Gastrocnemius medialis (tissue), 4 donors: ENCODE measurements around the gene NPRL2. TPM values are rescaled to one million over a fixed set of nuclear protein-coding genes. Genes with fewer than 3 reads are reported as not detected.

ENCODE experiments used
- ATAC-seq, 2 donors: fragments of 150-250 bp; one replicate each; pipeline ENCODE4 v1.9.1; 2016
- DNase-seq, 2 donors: peaks; one replicate each; pipeline ENCODE4 v3.0.0-alpha.2; 2019
- H3K27ac ChIP-seq, 4 donors: fragments of 200-600 bp; sonication (generic); 1 replicate in 1 of 4; 2 replicates in 3 of 4; pipeline ENCODE4 v1.5.1; 2016 to 2018; ENCODE audit warnings: mild to moderate bottlenecking in 2 of 4, moderate library complexity in 1 of 4
- H3K27me3 ChIP-seq, 3 donors: fragments of 200-600 bp; sonication (generic) in 2 of 3; 1 replicate in 1 of 3; 2 replicates in 2 of 3; pipeline versions ENCODE4 v1.5.1 to v1.6.0; 2016 to 2019; ENCODE audit warnings: mild to moderate bottlenecking in 1 of 3, moderate library complexity in 1 of 3
- H3K36me3 ChIP-seq, 2 donors: fragments of 200-600 bp; sonication (generic) in 1 of 2; one replicate each; pipeline ENCODE4 v1.5.1; 2017 to 2018
- H3K4me1 ChIP-seq, 2 donors: fragments of 200-600 bp; sonication (generic) in 1 of 2; one replicate each; pipeline ENCODE4 v1.5.1; 2016 to 2017; ENCODE audit warnings: mild to moderate bottlenecking in 2 of 2
- H3K4me3 ChIP-seq, 4 donors: fragments of 200-600 bp; sonication (generic) in 3 of 4; 1 replicate in 1 of 4; 2 replicates in 3 of 4; pipeline ENCODE4 v1.5.1; 2016 to 2019; ENCODE audit warnings: mild to moderate bottlenecking in 2 of 4
- H3K9me3 ChIP-seq, 3 donors: fragments of 200-600 bp; sonication (generic) in 2 of 3; 1 replicate in 1 of 3; 2 replicates in 2 of 3; pipeline ENCODE4 v1.5.1; 2016 to 2019
- POLR2A ChIP-seq, 2 donors: fragments of 450-650 bp; IDR thresholded peaks; one replicate each; pipeline ENCODE4 v1.6.1; 2017; ENCODE audit warnings: antibody characterized with exemption in 2 of 2, mild to moderate bottlenecking in 2 of 2, moderate library complexity in 2 of 2
- in situ Hi-C, 4 donors: fragments of 200-750 bp; cut with MboI; loops; one replicate each; pipeline versions ENCODE4 v1.15.0 to v1.8.0; 2017; ENCODE audit warnings: low sequenced_read_pairs in 4 of 4
- intact Hi-C: fragments of 100-400 bp; cut with DNase I; formaldehyde crosslinking; loops from one replicate; pipeline ENCODE4 v1.15.1; 2023; ENCODE audit warnings: low total_unique reads
- total RNA-seq, 4 donors: library from RNA; depleted of rRNA; stranded (reverse); fragments of >200 nt; gene quantifications; one replicate each; pipeline versions ENCODE4 v1.1.0 to v1.2.3, GENCODE V29; 2016
- TF ChIP-seq, protein P1 (sequence below), 5 experiments: fragments of 450-650 bp in 3 of 5; fragments of 200-600 bp in 2 of 5; sonication (generic) in 2 of 5; IDR thresholded peaks in 4 of 5; conservative IDR thresholded peaks in 1 of 5; 1 replicate in 4 of 5; 2 replicates in 1 of 5; pipeline ENCODE4 v1.5.1; 2016 to 2019; ENCODE audit warnings: antibody characterized with exemption in 5 of 5, mild to moderate bottlenecking in 3 of 5, moderate library complexity in 3 of 5

The NPRL2 gene
- 10 to 100 TPM; 14.1 to 26.2 (median 23.1) TPM for total RNA-seq

DNA sequence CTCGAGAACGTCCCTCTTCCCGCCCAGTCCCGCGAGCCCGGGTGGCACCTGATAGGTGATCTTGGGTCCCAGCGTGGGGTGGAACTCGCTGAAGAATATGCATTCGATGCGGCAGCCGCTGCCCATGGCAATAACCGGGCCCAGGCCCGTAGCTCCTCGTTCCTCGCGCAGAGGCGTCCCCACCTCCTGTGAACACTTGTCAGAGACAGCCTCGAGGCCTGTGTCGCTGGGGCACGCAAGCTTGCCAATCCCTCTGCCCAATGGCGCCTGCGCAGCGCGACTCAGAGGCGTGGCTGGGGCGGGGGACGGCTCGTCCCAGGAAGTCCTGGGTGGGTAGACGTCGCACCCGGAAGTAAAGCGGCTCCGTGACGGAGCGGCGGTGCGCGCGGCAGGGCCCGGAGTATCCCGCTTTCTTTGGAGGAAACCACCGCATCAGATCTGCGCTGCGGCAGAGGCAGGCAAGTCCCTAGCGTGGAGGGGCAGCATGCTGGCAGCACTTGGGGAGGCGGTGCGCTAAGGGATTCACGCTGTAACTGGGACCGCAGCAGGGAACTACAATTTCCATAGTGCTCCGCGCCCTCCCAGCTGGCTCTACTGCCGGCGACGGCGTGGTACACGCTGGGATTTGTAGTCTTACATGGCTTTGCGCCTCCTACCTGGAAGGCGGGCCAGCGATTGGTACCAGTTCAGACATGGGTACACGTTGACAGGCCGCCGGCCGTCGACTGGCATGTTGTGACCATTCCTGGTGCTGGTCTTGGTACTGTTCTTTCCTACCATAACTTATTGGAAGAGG lies at the start of gene NPRL2, which contains the start of gene CYB561D2:
NPRL2 (minus strand) TSS at position 249 of the 796 bp plus-strand sequence; CDS start at position 126, 123 bp downstream.
CYB561D2 (plus strand) TSS at position 336 of the 796 bp plus-strand sequence. CDS start 572 bp downstream, outside the sequence.
- Histone ChIP-seq H3K27ac (peak within 1 kb of the TSS; percentile 86 to 97 (median 90)), H3K4me3 (peak within 1 kb of the TSS; percentile 64 to 91 (median 76)), H3K9me3 (no peaks in the 10 kb centered on the region), H3K27me3 (no peaks in the 10 kb centered on the region), H3K4me1 (peaks cover 34 to 51% of the 10 kb centered on the region in 2 donors), H3K36me3 (peaks cover 0 to 39% of the 10 kb centered on the region in 2 donors)
- ATAC-seq (peak; percentile 93 to 95), DNase-seq (peak; percentile 94 to 97)
- intact Hi-C loops: loop anchor here (10.0 kb wide), 1 partner anchor 1044 kb away; the partner anchor contains the start of gene RBM15B
- in situ Hi-C loops: loop anchor here in 1 of 4 donors (25.0 kb wide), 1 partner anchor 187 kb away; no protein-coding TSS in a partner anchor
- TF ChIP-seq, protein P1, sequence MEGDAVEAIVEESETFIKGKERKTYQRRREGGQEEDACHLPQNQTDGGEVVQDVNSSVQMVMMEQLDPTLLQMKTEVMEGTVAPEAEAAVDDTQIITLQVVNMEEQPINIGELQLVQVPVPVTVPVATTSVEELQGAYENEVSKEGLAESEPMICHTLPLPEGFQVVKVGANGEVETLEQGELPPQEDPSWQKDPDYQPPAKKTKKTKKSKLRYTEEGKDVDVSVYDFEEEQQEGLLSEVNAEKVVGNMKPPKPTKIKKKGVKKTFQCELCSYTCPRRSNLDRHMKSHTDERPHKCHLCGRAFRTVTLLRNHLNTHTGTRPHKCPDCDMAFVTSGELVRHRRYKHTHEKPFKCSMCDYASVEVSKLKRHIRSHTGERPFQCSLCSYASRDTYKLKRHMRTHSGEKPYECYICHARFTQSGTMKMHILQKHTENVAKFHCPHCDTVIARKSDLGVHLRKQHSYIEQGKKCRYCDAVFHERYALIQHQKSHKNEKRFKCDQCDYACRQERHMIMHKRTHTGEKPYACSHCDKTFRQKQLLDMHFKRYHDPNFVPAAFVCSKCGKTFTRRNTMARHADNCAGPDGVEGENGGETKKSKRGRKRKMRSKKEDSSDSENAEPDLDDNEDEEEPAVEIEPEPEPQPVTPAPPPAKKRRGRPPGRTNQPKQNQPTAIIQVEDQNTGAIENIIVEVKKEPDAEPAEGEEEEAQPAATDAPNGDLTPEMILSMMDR (IDR thresholded peaks at IDR 0.05 in 4 of 5, conservative IDR thresholded peaks at IDR 0.05 in 1 of 5): peak in 1 of 5 experiments; percentile 6
- peak; percentile 90 to 92 for TF ChIP-seq POLR2A (IDR thresholded peaks at IDR 0.05)

DNA sequence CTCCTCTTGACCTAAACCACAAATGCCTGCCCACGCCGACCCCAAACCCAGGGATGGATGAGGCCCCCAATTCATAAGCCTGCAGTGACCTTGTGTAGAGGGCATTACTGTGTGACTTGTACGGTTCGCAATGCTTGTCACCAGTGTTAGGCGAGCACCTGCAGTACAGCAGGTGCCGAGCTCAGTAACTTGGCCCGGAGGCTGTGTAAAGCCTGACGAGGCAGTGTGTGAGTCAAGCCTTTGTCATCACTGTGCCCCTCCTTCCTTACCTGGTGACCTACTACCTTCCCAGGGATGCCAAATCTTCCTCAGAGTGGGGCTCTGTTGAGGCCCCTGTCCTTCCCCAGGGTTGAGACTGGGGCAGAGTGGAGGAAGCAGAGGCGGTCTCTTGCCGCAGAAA lies 45.9 kb upstream of the NPRL2 start:
- H3K9me3 ChIP-seq: no peaks in the 10 kb centered on the region
- peaks cover 8% of the 10 kb centered on the region in 2 donors for H3K4me1 ChIP-seq
- H3K36me3 ChIP-seq: no peaks in the 10 kb centered on the region
- no peak for TF ChIP-seq POLR2A (IDR thresholded peaks at IDR 0.05)
- TF ChIP-seq, protein P1 (IDR thresholded peaks at IDR 0.05 in 4 of 5, conservative IDR thresholded peaks at IDR 0.05 in 1 of 5): no peak
- no peaks in the 10 kb centered on the region for H3K27me3 ChIP-seq
- intact Hi-C loops: no loop called here
- in situ Hi-C loops: no loop called here
- no peak overlapping the region for H3K27ac ChIP-seq
- ATAC-seq (no peak), DNase-seq (no peak)
- no peak overlapping the region for H3K4me3 ChIP-seq

DNA sequence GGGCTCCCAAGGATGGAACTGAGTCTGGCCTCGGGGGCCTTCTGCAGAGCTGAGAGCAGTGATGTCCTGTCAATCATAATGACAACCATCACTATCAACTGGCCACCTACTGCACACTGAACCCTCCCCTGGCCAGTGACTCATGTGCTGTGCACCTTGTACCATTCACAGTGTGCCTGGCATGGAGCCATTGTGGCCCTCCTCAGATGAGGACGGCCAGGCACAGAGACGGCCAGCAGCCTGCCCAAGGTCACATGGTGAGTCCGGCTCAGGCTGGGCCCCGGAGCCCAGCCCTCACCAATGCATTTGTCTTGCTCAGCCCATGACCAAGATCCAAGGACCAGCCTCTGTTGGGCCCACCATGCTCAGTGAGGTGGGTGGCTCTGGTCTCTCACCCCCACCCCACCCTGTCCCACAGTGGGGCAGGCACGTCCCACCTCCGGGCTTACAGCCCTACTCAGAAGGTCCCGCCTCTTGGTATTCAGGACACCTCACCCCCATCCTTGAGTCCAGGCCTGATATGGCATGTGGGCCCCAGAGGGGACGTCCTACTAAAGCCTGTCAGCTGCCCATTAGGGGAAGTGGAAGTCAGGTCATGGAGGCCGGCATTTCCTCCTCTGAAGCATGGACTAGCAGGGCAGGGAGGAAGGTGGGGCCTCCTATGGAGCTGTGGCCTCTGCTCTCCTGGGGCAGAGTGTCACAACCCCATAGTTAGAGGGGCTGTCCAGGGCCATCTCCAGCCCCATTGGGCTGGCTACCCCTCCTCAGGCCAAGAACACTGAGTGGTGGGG lies 44.7 kb upstream of the NPRL2 start:
- in situ Hi-C loops (no loop called here), intact Hi-C loops (no loop called here)
- Histone ChIP-seq H3K4me1 (peaks cover 18 to 20% of the 10 kb centered on the region in 2 donors), H3K36me3 (no peaks in the 10 kb centered on the region), H3K27me3 (no peaks in the 10 kb centered on the region), H3K9me3 (no peaks in the 10 kb centered on the region), H3K4me3 (no peak overlapping the region), H3K27ac (no peak overlapping the region)
- TF ChIP-seq, protein P1 (IDR thresholded peaks at IDR 0.05 in 4 of 5, conservative IDR thresholded peaks at IDR 0.05 in 1 of 5): no peak
- no peak for TF ChIP-seq POLR2A (IDR thresholded peaks at IDR 0.05)
- no peak for DNase-seq
- no peak for ATAC-seq

DNA sequence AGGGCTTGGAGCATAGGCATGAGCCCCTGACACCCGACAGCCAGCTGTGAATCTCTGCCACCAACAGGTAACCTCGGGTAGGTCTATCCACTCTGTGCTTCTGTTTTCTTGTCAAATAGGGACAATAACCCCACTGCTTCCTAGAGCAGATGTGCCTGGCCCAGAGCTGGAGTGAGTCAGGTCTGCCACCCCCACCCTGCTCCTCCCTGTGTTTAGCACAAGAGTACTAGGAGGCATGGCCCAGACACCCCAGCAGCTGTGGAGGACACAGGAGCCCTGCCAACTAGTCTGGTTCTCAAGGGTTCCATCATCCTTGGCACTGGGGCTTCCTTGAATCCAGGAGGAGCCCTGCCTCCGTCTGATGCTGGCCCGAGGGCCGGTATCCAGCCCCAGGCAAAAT lies 42.5 kb upstream of the NPRL2 start:
- no peak overlapping the region for H3K27ac ChIP-seq
- ATAC-seq: no peak
- H3K36me3 ChIP-seq: no peaks in the 10 kb centered on the region
- in situ Hi-C loops (no loop called here), intact Hi-C loops (no loop called here)
- H3K9me3 ChIP-seq: no peaks in the 10 kb centered on the region
- no peaks in the 10 kb centered on the region for H3K27me3 ChIP-seq
- TF ChIP-seq, protein P1 (IDR thresholded peaks at IDR 0.05 in 4 of 5, conservative IDR thresholded peaks at IDR 0.05 in 1 of 5): no peak
- TF ChIP-seq POLR2A (IDR thresholded peaks at IDR 0.05): no peak
- no peak for DNase-seq
- H3K4me3 ChIP-seq: no peak overlapping the region
- H3K4me1 ChIP-seq: peaks cover 18 to 23% of the 10 kb centered on the region in 2 donors
